ENCODE measurements around the gene P2RX7.

Gene P2RX7

GRCh38 chr12:121132601-121133481, at the start of gene P2RX7:
TSS of gene P2RX7 (plus strand) at chr12:121132876. CDS start at chr12:121132971, 95 bp downstream.
- DNase-seq, result peak; percentile 91

- DNase-seq, result no peak
Measured at GRCh38 chr12:121084229-121084628, 48.4 kb upstream of the P2RX7 start.

- no peak for DNase-seq
Measured at GRCh38 chr12:121085069-121085468, 47.6 kb upstream of the P2RX7 start.

GRCh38 chr12:121085506-121086353, 46.9 kb upstream of the P2RX7 start:
- no peak for DNase-seq

- peak; percentile 46 for DNase-seq
Measured at GRCh38 chr12:121086781-121087295, 45.8 kb upstream of the P2RX7 start.

GRCh38 chr12:121087467-121088194, 45.0 kb upstream of the P2RX7 start:
- DNase-seq, result peak; percentile 77

GRCh38 chr12:121088195-121088585, 44.5 kb upstream of the P2RX7 start:
- no peak for DNase-seq

GRCh38 chr12:121089031-121089812, 43.5 kb upstream of the P2RX7 start:
- DNase-seq, result no peak

- no peak for DNase-seq
Measured at GRCh38 chr12:121089813-121090430, 42.8 kb upstream of the P2RX7 start.

- DNase-seq, result no peak
Measured at GRCh38 chr12:121090586-121091514, 41.8 kb upstream of the P2RX7 start.

GRCh38 chr12:121092034-121092433, 40.6 kb upstream of the P2RX7 start:
- DNase-seq, result no peak

GRCh38 chr12:121093487-121093891, 39.2 kb upstream of the P2RX7 start:
- no peak for DNase-seq

GRCh38 chr12:121095544-121096198, 37.0 kb upstream of the P2RX7 start:
- peak; percentile 74 for DNase-seq

GRCh38 chr12:121096199-121096798, 36.4 kb upstream of the P2RX7 start:
- peak; percentile 42 for DNase-seq

GRCh38 chr12:121099779-121100178, 32.9 kb upstream of the P2RX7 start:
- no peak for DNase-seq

- no peak for DNase-seq
Measured at GRCh38 chr12:121102307-121102706, 30.4 kb upstream of the P2RX7 start.

GRCh38 chr12:121107681-121108080, 25.0 kb upstream of the P2RX7 start:
- no peak for DNase-seq

GRCh38 chr12:121108492-121108891, 24.2 kb upstream of the P2RX7 start:
- no peak for DNase-seq

GRCh38 chr12:121110211-121110940, 22.3 kb upstream of the P2RX7 start:
- peak; percentile 84 for DNase-seq
